Activated CD4-positive, alpha-beta T cell treated with anti-CD3 and anti-CD28 coated beads, Interleukin-2, amount 10 ng/mL, durations not matched to agents 24 days and 14 days (primary cell): ENCODE measurements around the gene PLB1. TPM values are rescaled to one million over a fixed set of nuclear protein-coding genes. Genes with fewer than 3 reads are reported as not detected.
A peak's percentile ranks its signal among the peaks of the same experiment; 100 is the strongest.

ENCODE experiments used
- DNase-seq: peaks from one replicate; pipeline ENCODE4 v3.0.0; 2022
- H3K27ac Mint-ChIP-seq: one replicate; pipeline ENCODE4 v1.8.0; 2022; ENCODE audit warnings: mild to moderate bottlenecking, mixed read lengths
- H3K27me3 Mint-ChIP-seq: one replicate; pipeline ENCODE4 v1.8.0; 2022; ENCODE audit warnings: mixed read lengths
- H3K36me3 Mint-ChIP-seq: one replicate; pipeline ENCODE4 v1.8.0; 2022; ENCODE audit warnings: low read depth, mild to moderate bottlenecking, mixed read lengths
- H3K4me1 Mint-ChIP-seq: one replicate; pipeline ENCODE4 v1.8.0; 2021; ENCODE audit warnings: mixed read lengths
- H3K4me3 Mint-ChIP-seq: one replicate; pipeline ENCODE4 v1.8.0; 2022; ENCODE audit warnings: mild to moderate bottlenecking, moderate library complexity, mixed read lengths
- H3K9me3 Mint-ChIP-seq: one replicate; pipeline ENCODE4 v1.8.0; 2021; ENCODE audit warnings: mixed read lengths
- intact Hi-C: fragments of 100-400 bp; cut with micrococcal nuclease; formaldehyde crosslinking; loops from one replicate; pipeline ENCODE4 v1.15.1; 2023
- total RNA-seq: library from RNA; stranded (reverse); gene quantifications from 2 replicates; pipeline ENCODE4 v1.2.3, GENCODE V29; 2022

Gene PLB1
- total RNA-seq, 1 donor from 2014 or later: 0.63 TPM

- H3K27ac Mint-ChIP-seq: no peak overlapping the region
- intact Hi-C loops: loop anchor here (5.0 kb wide), 1 partner anchor 36 kb away; no protein-coding TSS in a partner anchor
- H3K4me1 Mint-ChIP-seq: peaks cover 42% of the 10 kb centered on the region
- no peak for DNase-seq
- H3K4me3 Mint-ChIP-seq: no peak overlapping the region
- H3K9me3 Mint-ChIP-seq: no peaks in the 10 kb centered on the region
- peaks cover 1% of the 10 kb centered on the region for H3K36me3 Mint-ChIP-seq
- no peaks in the 10 kb centered on the region for H3K27me3 Mint-ChIP-seq
These were observed 132.6 kb downstream of the PLB1 start for GRCh38 chr2:28628506-28628905.

- Mint-ChIP-seq H3K27me3 (no peaks in the 10 kb centered on the region), H3K9me3 (no peaks in the 10 kb centered on the region), H3K4me3 (no peak overlapping the region), H3K36me3 (peaks cover under 1% of the 10 kb centered on the region), H3K27ac (no peak overlapping the region), H3K4me1 (peaks cover 38% of the 10 kb centered on the region)
- intact Hi-C loops: loop anchor here (5.0 kb wide), 1 partner anchor 37 kb away; no protein-coding TSS in a partner anchor
- DNase-seq: no peak
These were observed 133.1 kb downstream of the PLB1 start for GRCh38 chr2:28628987-28629386.

GRCh38 chr2:28629910-28630309 is 134.1 kb downstream of the PLB1 start:
- no peaks in the 10 kb centered on the region for H3K9me3 Mint-ChIP-seq
- H3K36me3 Mint-ChIP-seq: no peaks in the 10 kb centered on the region
- no peak overlapping the region for H3K4me3 Mint-ChIP-seq
- intact Hi-C loops: loop anchor here (5.0 kb wide), 1 partner anchor 38 kb away; no protein-coding TSS in a partner anchor
- H3K27me3 Mint-ChIP-seq: no peaks in the 10 kb centered on the region
- no peak overlapping the region for H3K27ac Mint-ChIP-seq
- DNase-seq: no peak
- H3K4me1 Mint-ChIP-seq: peaks cover 29% of the 10 kb centered on the region

GRCh38 chr2:28630341-28630740 is 134.5 kb downstream of the PLB1 start:
- Mint-ChIP-seq H3K4me3 (no peak overlapping the region), H3K36me3 (no peaks in the 10 kb centered on the region)
- intact Hi-C loops: no loop called here

GRCh38 chr2:28631514-28632206 is 135.8 kb downstream of the PLB1 start:
- DNase-seq: no peak
- intact Hi-C loops: no loop called here
- H3K27ac Mint-ChIP-seq: no peak overlapping the region

More at GRCh38 chr2:28630341-28630740, 134.5 kb downstream of the PLB1 start:
- no peak for DNase-seq
- no peak overlapping the region for H3K27ac Mint-ChIP-seq
- H3K4me1 Mint-ChIP-seq: peaks cover 25% of the 10 kb centered on the region
- H3K27me3 Mint-ChIP-seq: no peaks in the 10 kb centered on the region
- no peaks in the 10 kb centered on the region for H3K9me3 Mint-ChIP-seq

GRCh38 chr2:28632791-28633190 is 136.9 kb downstream of the PLB1 start:
- H3K36me3 Mint-ChIP-seq: no peaks in the 10 kb centered on the region
- H3K4me1 Mint-ChIP-seq: peaks cover 8% of the 10 kb centered on the region
- no peak overlapping the region for H3K27ac Mint-ChIP-seq
- DNase-seq: no peak
- no peaks in the 10 kb centered on the region for H3K27me3 Mint-ChIP-seq
- no peaks in the 10 kb centered on the region for H3K9me3 Mint-ChIP-seq
- intact Hi-C loops: no loop called here
- no peak overlapping the region for H3K4me3 Mint-ChIP-seq

More at GRCh38 chr2:28631514-28632206, 135.8 kb downstream of the PLB1 start:
- Mint-ChIP-seq H3K27me3 (no peaks in the 10 kb centered on the region), H3K9me3 (no peaks in the 10 kb centered on the region), H3K4me1 (peaks cover 18% of the 10 kb centered on the region), H3K4me3 (no peak overlapping the region), H3K36me3 (no peaks in the 10 kb centered on the region)

GRCh38 chr2:28633204-28633603 is 137.3 kb downstream of the PLB1 start:
- intact Hi-C loops: no loop called here
- Mint-ChIP-seq H3K36me3 (no peaks in the 10 kb centered on the region), H3K9me3 (no peaks in the 10 kb centered on the region), H3K4me1 (peaks cover 8% of the 10 kb centered on the region), H3K27me3 (no peaks in the 10 kb centered on the region), H3K4me3 (no peak overlapping the region), H3K27ac (no peak overlapping the region)
- DNase-seq: no peak

- Mint-ChIP-seq H3K27ac (no peak overlapping the region), H3K4me3 (no peak overlapping the region), H3K27me3 (no peaks in the 10 kb centered on the region), H3K36me3 (no peaks in the 10 kb centered on the region), H3K9me3 (no peaks in the 10 kb centered on the region), H3K4me1 (peaks cover 8% of the 10 kb centered on the region)
- no peak for DNase-seq
- intact Hi-C loops: no loop called here
These were observed 137.9 kb downstream of the PLB1 start for GRCh38 chr2:28633746-28634145.

GRCh38 chr2:28635191-28635611 is 139.3 kb downstream of the PLB1 start:
- H3K4me1 Mint-ChIP-seq: peaks cover 19% of the 10 kb centered on the region
- no peak overlapping the region for H3K4me3 Mint-ChIP-seq
- no peaks in the 10 kb centered on the region for H3K9me3 Mint-ChIP-seq
- H3K36me3 Mint-ChIP-seq: no peaks in the 10 kb centered on the region
- H3K27me3 Mint-ChIP-seq: no peaks in the 10 kb centered on the region
- intact Hi-C loops: no loop called here
- no peak overlapping the region for H3K27ac Mint-ChIP-seq
- DNase-seq: no peak

GRCh38 chr2:28636491-28636890 is 140.6 kb downstream of the PLB1 start:
- Mint-ChIP-seq H3K27me3 (no peaks in the 10 kb centered on the region), H3K36me3 (no peaks in the 10 kb centered on the region), H3K27ac (no peak overlapping the region), H3K9me3 (no peaks in the 10 kb centered on the region), H3K4me3 (no peak overlapping the region), H3K4me1 (peaks cover 17% of the 10 kb centered on the region)
- DNase-seq: no peak
- intact Hi-C loops: no loop called here

GRCh38 chr2:28637066-28638047 is 141.5 kb downstream of the PLB1 start:
- Mint-ChIP-seq H3K36me3 (no peaks in the 10 kb centered on the region), H3K4me3 (no peak overlapping the region), H3K27ac (no peak overlapping the region), H3K4me1 (peaks cover 21% of the 10 kb centered on the region), H3K27me3 (no peaks in the 10 kb centered on the region), H3K9me3 (no peaks in the 10 kb centered on the region)
- intact Hi-C loops: no loop called here
- DNase-seq: no peak

GRCh38 chr2:28638102-28638501 is 142.2 kb downstream of the PLB1 start:
- H3K9me3 Mint-ChIP-seq: no peaks in the 10 kb centered on the region
- H3K27ac Mint-ChIP-seq: peak overlapping the region; percentile 12
- H3K27me3 Mint-ChIP-seq: no peaks in the 10 kb centered on the region
- intact Hi-C loops: no loop called here
- H3K4me3 Mint-ChIP-seq: no peak overlapping the region
- H3K36me3 Mint-ChIP-seq: no peaks in the 10 kb centered on the region
- H3K4me1 Mint-ChIP-seq: peaks cover 21% of the 10 kb centered on the region
- no peak for DNase-seq

GRCh38 chr2:28639092-28639691 is 143.3 kb downstream of the PLB1 start:
- Mint-ChIP-seq H3K36me3 (no peaks in the 10 kb centered on the region), H3K4me3 (no peak overlapping the region), H3K27me3 (no peaks in the 10 kb centered on the region), H3K9me3 (no peaks in the 10 kb centered on the region), H3K27ac (no peak overlapping the region), H3K4me1 (peaks cover 24% of the 10 kb centered on the region)
- DNase-seq: no peak
- intact Hi-C loops: no loop called here

- H3K27me3 Mint-ChIP-seq: no peaks in the 10 kb centered on the region
- H3K9me3 Mint-ChIP-seq: no peaks in the 10 kb centered on the region
- H3K27ac Mint-ChIP-seq: peak overlapping the region; percentile 29
- no peaks in the 10 kb centered on the region for H3K36me3 Mint-ChIP-seq
- intact Hi-C loops: no loop called here
- no peak for DNase-seq
- H3K4me1 Mint-ChIP-seq: peaks cover 24% of the 10 kb centered on the region
- H3K4me3 Mint-ChIP-seq: no peak overlapping the region
These were observed 144.0 kb downstream of the PLB1 start for GRCh38 chr2:28639836-28640235.
